H1 (cell line): Measurements from ENCODE around the gene IWS1. TPM values are rescaled to one million over a fixed set of nuclear protein-coding genes. Genes with fewer than 3 reads are reported as not detected.

Experiments
- CTCF ChIA-PET: fragments of 300-600 bp; sonication (Branson Sonifier 250); formaldehyde crosslinking; loops from one replicate; lab custom pipeline; 2021; ENCODE audit not compliant: partially characterized antibody; lab: Charles Lee
- POLR2A ChIA-PET: fragments of 300-600 bp; sonication (Branson Sonifier 250); formaldehyde crosslinking; loops from one replicate; lab custom pipeline; 2021; ENCODE audit warnings: inconsistent platforms; ENCODE audit not compliant: partially characterized antibody; lab: Charles Lee
- DNase-seq, 2 experiments: peaks; one replicate each; pipeline versions ENCODE4 v3.0.0 to v3.0.0-alpha.2; 2010 to 2022; ENCODE audit warnings: low spot score in 2 of 2, low read depth in 1 of 2, mixed read lengths in 1 of 2
- FAIRE-seq: peaks from 2 replicates; lab custom pipeline; 2011; peaks lifted over from hg19 to GRCh38; lab: Jason Lieb, UNC
- H2AFZ ChIP-seq: 2 replicates; pipeline ENCODE4 v1.8.1; 2012; ENCODE audit warnings: low read length, inconsistent platforms
- H2AK5ac ChIP-seq: 2 replicates; pipeline ENCODE4 v1.6.1; 2013; ENCODE audit warnings: low read depth, low read length
- H2BK120ac ChIP-seq: replicated peaks from 2 replicates; pipeline ENCODE3; 2013; ENCODE audit warnings: low read depth, low read length, inconsistent platforms
- H2BK12ac ChIP-seq: 2 replicates; pipeline ENCODE4 v1.6.1; 2013; ENCODE audit warnings: low read depth, low read length
- H2BK15ac ChIP-seq: 2 replicates; pipeline ENCODE4 v1.6.1; 2013; ENCODE audit warnings: low read length
- H2BK20ac ChIP-seq: 2 replicates; pipeline ENCODE4 v1.6.1; 2013; ENCODE audit warnings: low read length
- H2BK5ac ChIP-seq: 2 replicates; pipeline ENCODE4 v1.6.1; 2013; ENCODE audit warnings: low read depth, low read length
- H3K14ac ChIP-seq: 2 replicates; pipeline ENCODE4 v1.6.1; 2013; ENCODE audit warnings: inconsistent platforms; ENCODE audit not compliant: insufficient read length
- H3K18ac ChIP-seq: 2 replicates; pipeline ENCODE4 v1.6.1; 2013; ENCODE audit warnings: low read length; ENCODE audit errors: extremely low read depth
- H3K23ac ChIP-seq: 2 replicates; pipeline ENCODE4 v1.6.1; 2013; ENCODE audit warnings: inconsistent platforms; ENCODE audit not compliant: insufficient read length
- H3K23me2 ChIP-seq: 2 replicates; pipeline ENCODE4 v1.6.1; 2013; ENCODE audit warnings: low read depth, low read length
- H3K27ac ChIP-seq: 2 replicates; pipeline ENCODE4 v1.6.1; 2011; ENCODE audit warnings: low read depth, low read length, inconsistent platforms
- H3K27me3 ChIP-seq, 4 experiments: replicated peaks in 1 of 4; 1 replicate in 1 of 4; 2 replicates in 3 of 4; pipeline versions ENCODE4 v1.6.1 to v1.8.1; 2011 to 2013; ENCODE audit warnings: low read length in 3 of 4, mild to moderate bottlenecking in 3 of 4, inconsistent platforms in 2 of 4, mixed read lengths in 2 of 4, moderate library complexity in 1 of 4; ENCODE audit not compliant: control insufficient read depth in 3 of 4, insufficient read depth in 3 of 4; ENCODE audit errors: extremely low read depth in 1 of 4
- H3K36me3 ChIP-seq, 4 experiments: 2 replicates each; pipeline versions ENCODE4 v1.6.1 to v1.8.1; 2011 to 2013; ENCODE audit warnings: mild to moderate bottlenecking in 4 of 4, low read length in 3 of 4, moderate library complexity in 2 of 4, control low read depth in 1 of 4, inconsistent platforms in 1 of 4; ENCODE audit not compliant: insufficient read depth in 4 of 4, control insufficient read depth in 2 of 4
- H3K4ac ChIP-seq: replicated peaks from 2 replicates; pipeline ENCODE3; 2013; ENCODE audit warnings: low read length, low read depth, mixed read lengths, inconsistent platforms; ENCODE audit not compliant: insufficient read length
- H3K4me1 ChIP-seq, 4 experiments: replicated peaks in 1 of 4; 1 replicate in 1 of 4; 2 replicates in 3 of 4; pipeline versions ENCODE4 v1.6.1 to v1.8.1; 2011 to 2013; ENCODE audit warnings: low read length in 3 of 4, inconsistent platforms in 2 of 4, mixed read lengths in 1 of 4; ENCODE audit not compliant: insufficient read depth in 4 of 4, control insufficient read depth in 3 of 4
- H3K4me2 ChIP-seq, 2 experiments: 2 replicates each; pipeline versions ENCODE4 v1.6.1 to v1.8.1; 2011 to 2013; ENCODE audit warnings: low read depth in 2 of 2, low read length in 2 of 2, control low read depth in 1 of 2, inconsistent platforms in 1 of 2, mild to moderate bottlenecking in 1 of 2; ENCODE audit not compliant: insufficient read depth in 1 of 2
- H3K4me3 ChIP-seq, 4 experiments: fragments of 200-600, 300-600 bp in 1 of 4; sonication (generic), shearing (Covaris generic), sonication (Bioruptor Twin) in 1 of 4; 2 replicates each; pipeline versions ENCODE4 v1.5.1 to v1.8.1; 2011 to 2016; ENCODE audit warnings: low read length in 4 of 4, low read depth in 3 of 4, control low read depth in 2 of 4, inconsistent platforms in 2 of 4, mild to moderate bottlenecking in 2 of 4, mixed read lengths in 1 of 4, moderate library complexity in 1 of 4; ENCODE audit not compliant: insufficient read depth in 2 of 4; ENCODE audit errors: extremely low read depth in 1 of 4
- H3K56ac ChIP-seq: replicated peaks from 2 replicates; pipeline ENCODE3; 2013; ENCODE audit warnings: low read depth, mild to moderate bottlenecking, mixed read lengths, low read length, inconsistent platforms; ENCODE audit not compliant: insufficient read length
- H3K79me1 ChIP-seq: 2 replicates; pipeline ENCODE4 v1.6.1; 2013; ENCODE audit warnings: low read depth, low read length, control low read depth
- H3K79me2 ChIP-seq, 2 experiments: 2 replicates each; pipeline versions ENCODE4 v1.6.1 to v1.8.1; 2012 to 2013; ENCODE audit warnings: low read length in 2 of 2, mild to moderate bottlenecking in 2 of 2, inconsistent platforms in 1 of 2; ENCODE audit not compliant: insufficient read depth in 2 of 2, control insufficient read depth in 1 of 2
- H3K9ac ChIP-seq, 4 experiments: replicated peaks in 1 of 4; 1 replicate in 1 of 4; 2 replicates in 3 of 4; pipeline versions ENCODE4 v1.6.1 to v1.8.1; 2011 to 2013; ENCODE audit warnings: low read depth in 3 of 4, low read length in 3 of 4, control low read depth in 2 of 4, mild to moderate bottlenecking in 2 of 4, moderate library complexity in 2 of 4, inconsistent platforms in 1 of 4; ENCODE audit errors: extremely low read depth in 1 of 4
- H3K9me3 ChIP-seq, 2 experiments: 2 replicates each; pipeline versions ENCODE4 v1.6.1 to v1.8.1; 2012 to 2013; ENCODE audit warnings: mild to moderate bottlenecking in 2 of 2, moderate library complexity in 2 of 2, control low read depth in 1 of 2, inconsistent platforms in 1 of 2, low read depth in 1 of 2, low read length in 1 of 2, mixed read lengths in 1 of 2; ENCODE audit not compliant: insufficient read depth in 2 of 2
- H4K20me1 ChIP-seq, 2 experiments: replicated peaks in 1 of 2; 2 replicates each; pipeline versions ENCODE3 to v1.8.1; 2011 to 2013; ENCODE audit warnings: inconsistent platforms in 2 of 2, low read length in 2 of 2, mild to moderate bottlenecking in 1 of 2; ENCODE audit not compliant: insufficient read depth in 2 of 2, control insufficient read depth in 1 of 2
- H4K5ac ChIP-seq: 2 replicates; pipeline ENCODE4 v1.6.1; 2013; ENCODE audit warnings: low read length, low read depth, mixed read lengths, inconsistent platforms; ENCODE audit not compliant: insufficient read length
- H4K8ac ChIP-seq: 2 replicates; pipeline ENCODE4 v1.8.0; 2013; ENCODE audit warnings: mild to moderate bottlenecking, moderate library complexity, low read length, inconsistent platforms; ENCODE audit not compliant: insufficient read depth; ENCODE audit errors: extremely low read depth
- H4K91ac ChIP-seq: replicated peaks from 2 replicates; pipeline ENCODE3; 2013; ENCODE audit warnings: low read length, mixed read lengths, inconsistent platforms; ENCODE audit not compliant: insufficient read length
- CBX8 ChIP-seq: fragments of 300-800, 300-1000 bp; sonication (generic); IDR thresholded peaks from 2 replicates; pipeline ENCODE4 v1.7.1; 2016; ENCODE audit warnings: low read depth, low read length, borderline replicate concordance
- CTBP2 ChIP-seq: IDR thresholded peaks from 2 replicates; pipeline ENCODE4 v1.7.0; 2011; ENCODE audit warnings: borderline replicate concordance, mild to moderate bottlenecking, moderate library complexity, mixed read lengths, low read length; ENCODE audit not compliant: insufficient read depth, insufficient read length
- EGR1 ChIP-seq: IDR thresholded peaks from 2 replicates; pipeline ENCODE4 v1.6.1; 2011; ENCODE audit warnings: low read depth, low read length, borderline replicate concordance
- EZH2 ChIP-seq: fragments of 200-600 bp; sonication (generic); IDR thresholded peaks from 2 replicates; pipeline ENCODE4 v1.7.1; 2012; ENCODE audit warnings: low read depth, mild to moderate bottlenecking, moderate library complexity, low read length, inconsistent platforms; ENCODE audit not compliant: severe bottlenecking
- HDAC6 ChIP-seq: IDR thresholded peaks from one replicate; pipeline ENCODE4 v1.7.1; 2012; ENCODE audit warnings: low read depth, mild to moderate bottlenecking, inconsistent platforms, low read length, moderate library complexity
- JUND ChIP-seq: IDR thresholded peaks from 2 replicates; pipeline ENCODE4 v1.6.1; 2011; ENCODE audit warnings: mild to moderate bottlenecking, improper control_type of control experiment, low read length
- RNF2 ChIP-seq: fragments of 200-900, 300-1000 bp; sonication (generic); IDR thresholded peaks from 2 replicates; pipeline ENCODE4 v1.7.1; 2016; ENCODE audit warnings: borderline replicate concordance, low read depth, mild to moderate bottlenecking, antibody characterized with exemption, low read length; ENCODE audit not compliant: poor library complexity, severe bottlenecking; ENCODE audit errors: missing control alignments
- SAP30 ChIP-seq: fragments of 300-600 bp; sonication (generic); IDR thresholded peaks from 2 replicates; pipeline ENCODE4 v1.7.1; 2012; ENCODE audit warnings: low read length, moderate library complexity, mild to moderate bottlenecking, inconsistent platforms; ENCODE audit not compliant: insufficient read depth, insufficient replicate concordance
- SUZ12 ChIP-seq: fragments of 200-600 bp; sonication (generic); IDR thresholded peaks from 2 replicates; pipeline ENCODE4 v1.6.1; 2012; ENCODE audit warnings: mild to moderate bottlenecking, inconsistent platforms, low read length, moderate library complexity, mixed read lengths
- WGBS, 2 experiments: shearing (Covaris generic) in 1 of 2; methylation state at CpG; one replicate each; pipeline versions ENCODE4 v1.1.6 to v1.1.7; 2013 to 2015; ENCODE audit warnings: low lambda C conversion rate in 2 of 2, mixed read lengths in 2 of 2, inconsistent platforms in 1 of 2, low coverage in 1 of 2, missing lambda C conversion rate in 1 of 2; ENCODE audit not compliant: insufficient replicate concordance in 2 of 2, insufficient coverage in 1 of 2, insufficient read length in 1 of 2; ENCODE audit errors: extremely low coverage in 1 of 2, missing lambda C conversion rate in 1 of 2; 5-methylcytosine and 5-hydroxymethylcytosine counted together
- polyA plus RNA-seq, 7 experiments: library from polyadenylated mRNA; depleted of rRNA in 3 of 7; stranded (reverse) in 5 of 7; unstranded in 2 of 7; fragments of >200 nt in 5 of 7; fragments of 200-250 nt in 2 of 7; gene quantifications; 1 replicate in 5 of 7; 2 replicates in 1 of 7; 4 replicates in 1 of 7; pipeline versions ENCODE4 v1.2.1 to v1.2.3, GENCODE V29; 2011 to 2013; ENCODE audit warnings: missing spikeins in 2 of 7, mixed read lengths in 2 of 7
- total RNA-seq: library from RNA; stranded (reverse); fragmentation: NEBNext Ultra II Directional; extraction: Animal tissue kit (Norgen Biotek cat#: 25700); gene quantifications from 2 replicates; pipeline ENCODE4 v1.2.1, GENCODE V29; 2021
- TF ChIP-seq, protein P1 (sequence below): IDR thresholded peaks from 2 replicates; pipeline ENCODE4 v1.6.1; 2011; ENCODE audit warnings: low read depth, mild to moderate bottlenecking, low read length; ENCODE audit not compliant: insufficient read depth

The IWS1 gene
- total and polyA plus RNA-seq, 2 of the 8 experiments (the other 6 are each of a cell fraction or from before 2014, with no cell fraction given), result 18.4 to 64.8 TPM

- no peak overlapping the region for H2BK120ac ChIP-seq
- ChIA-PET CTCF (interaction anchor here (0.6 to 1.2 kb wide), 5 partner anchors 12 to 532 kb away, joined by 3 to 5 read pairs (median 3); no protein-coding TSS in a partner anchor), POLR2A (interaction anchor here (0.5 to 1.4 kb wide), 2 partner anchors 22 to 287 kb away, joined by 3 to 4 read pairs; partner anchors contain the start of gene IWS1)
- H2AFZ ChIP-seq, result no peak overlapping the region
- H3K9me3 ChIP-seq, result no peaks in the 10 kb centered on the region
- H3K23ac ChIP-seq, result no peak overlapping the region
- DNase-seq (no peak), FAIRE-seq (no peak)
- H4K91ac ChIP-seq, result no peak overlapping the region
- H2AK5ac ChIP-seq, result no peak overlapping the region
- H2BK20ac ChIP-seq, result no peak overlapping the region
- no peaks in the 10 kb centered on the region for H3K27me3 ChIP-seq
- H2BK5ac ChIP-seq, result no peak overlapping the region
- H3K79me2 ChIP-seq, result peaks cover 8 to 37% of the 10 kb centered on the region in 2 experiments
- no peak overlapping the region for H2BK12ac ChIP-seq
- no peak overlapping the region for H3K4ac ChIP-seq
- H3K4me2 ChIP-seq, result no peak overlapping the region
- no peak overlapping the region for H2BK15ac ChIP-seq
- no peak overlapping the region for H3K27ac ChIP-seq
- H3K4me1 ChIP-seq, result no peaks in the 10 kb centered on the region
- H3K36me3 ChIP-seq, result peaks cover 15 to 60% (median 40%) of the 10 kb centered on the region in 4 experiments
- H4K8ac ChIP-seq, result no peak overlapping the region
- 87 to 100% methylated on average over 1 to 11 of the region's 11 CpGs for WGBS, 2 experiments
- no peak overlapping the region for H3K9ac ChIP-seq
- peaks cover 3 to 8% of the 10 kb centered on the region in 2 experiments for H4K20me1 ChIP-seq
- no peak overlapping the region for H3K14ac ChIP-seq
- H4K5ac ChIP-seq, result no peak overlapping the region
- H3K4me3 ChIP-seq, result no peak overlapping the region
- H3K23me2 ChIP-seq, result no peaks in the 10 kb centered on the region
- peaks cover 5% of the 10 kb centered on the region; the same call in 1 of the 2 replicates for H3K79me1 ChIP-seq
- no peak overlapping the region for H3K56ac ChIP-seq
- H3K18ac ChIP-seq, result no peak overlapping the region
- TF ChIP-seq SUZ12 (no peak), EGR1 (no peak), CTBP2 (no peak), CBX8 (no peak), RNF2 (no peak), HDAC6 (no peak), EZH2 (no peak), SAP30 (no peak), JUND (no peak)
- TF ChIP-seq, protein P1, sequence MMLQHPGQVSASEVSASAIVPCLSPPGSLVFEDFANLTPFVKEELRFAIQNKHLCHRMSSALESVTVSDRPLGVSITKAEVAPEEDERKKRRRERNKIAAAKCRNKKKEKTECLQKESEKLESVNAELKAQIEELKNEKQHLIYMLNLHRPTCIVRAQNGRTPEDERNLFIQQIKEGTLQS, result no peak
These were observed 21.5 kb downstream of the IWS1 start for GRCh38 chr2:127504552-127505430.
